SK-N-MC (cell line): ENCODE results near the gene CD300LF.

Experiments
- EZH2 ChIP-seq: fragments of 200-600 bp; sonication (generic); IDR thresholded peaks from one replicate; pipeline ENCODE4 v1.6.1; 2017; ENCODE audit warnings: antibody characterized with exemption
- FOXP2 ChIP-seq: optimal IDR thresholded peaks from 2 replicates; pipeline ENCODE3; 2011; ENCODE audit warnings: mild to moderate bottlenecking, moderate library complexity; ENCODE audit not compliant: insufficient read depth; ENCODE audit errors: extremely low read length, control extremely low read depth
- POLR2AphosphoS5 ChIP-seq: IDR thresholded peaks from 2 replicates; pipeline ENCODE4 v1.6.1; 2012; ENCODE audit warnings: mild to moderate bottlenecking, low read depth, low read length, borderline replicate concordance

- no peak for TF ChIP-seq POLR2AphosphoS5
- TF ChIP-seq EZH2: no peak
- no peak for TF ChIP-seq FOXP2
These were observed 47.8 kb upstream of the CD300LF start for GRCh38 chr17:74760404-74761105.
